ENCODE results near the gene CADM2.

Gene CADM2

DNA sequence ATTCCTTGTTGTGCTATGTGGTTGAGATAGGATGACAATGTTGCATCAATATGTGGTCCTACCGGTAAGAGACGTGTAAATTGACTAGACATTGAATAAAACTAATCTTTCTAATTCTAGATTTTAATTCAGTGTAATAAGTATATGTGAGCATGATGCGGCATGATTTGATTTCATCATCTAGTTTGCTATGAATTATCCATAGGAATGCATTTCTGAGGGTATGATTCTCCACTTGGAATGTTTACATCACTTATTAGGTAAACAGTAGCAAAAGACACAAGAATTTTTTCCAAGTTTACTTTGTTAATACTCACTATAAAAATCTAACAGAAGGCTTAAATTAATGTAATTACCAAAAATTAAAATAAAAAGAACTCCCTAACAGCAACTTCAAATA, 353.5 kb downstream of the CADM2 start:
- Mint-ChIP-seq H3K9me3 (no peaks in the 10 kb centered on the region), H3K36me3 (no peaks in the 10 kb centered on the region), H3K27me3 (no peaks in the 10 kb centered on the region), H3K27ac (no peak overlapping the region), H3K4me3 (no peak overlapping the region), H3K4me1 (no peaks in the 10 kb centered on the region)
- ATAC-seq (replicated peaks), result no peak
- no peak for DNase-seq

- Mint-ChIP-seq H3K9me3 (no peaks in the 10 kb centered on the region), H3K27ac (no peak overlapping the region), H3K27me3 (no peaks in the 10 kb centered on the region), H3K4me3 (no peak overlapping the region), H3K36me3 (no peaks in the 10 kb centered on the region), H3K4me1 (no peaks in the 10 kb centered on the region)
- DNase-seq (no peak), ATAC-seq (replicated peaks) (no peak)
Measured at GRCh38 chr3:85313380-85313779, 354.6 kb downstream of the CADM2 start.

GRCh38 chr3:85316252-85316651, 357.5 kb downstream of the CADM2 start:
- Mint-ChIP-seq H3K27ac (no peak overlapping the region), H3K36me3 (no peaks in the 10 kb centered on the region), H3K4me1 (no peaks in the 10 kb centered on the region), H3K4me3 (no peak overlapping the region), H3K27me3 (no peaks in the 10 kb centered on the region), H3K9me3 (no peaks in the 10 kb centered on the region)
- no peak for DNase-seq
- ATAC-seq (replicated peaks), result no peak

- no peak for DNase-seq
- Mint-ChIP-seq H3K4me1 (no peaks in the 10 kb centered on the region), H3K27ac (no peak overlapping the region), H3K36me3 (no peaks in the 10 kb centered on the region), H3K27me3 (no peaks in the 10 kb centered on the region), H3K9me3 (no peaks in the 10 kb centered on the region), H3K4me3 (no peak overlapping the region)
- no peak for ATAC-seq (replicated peaks)
Measured at GRCh38 chr3:85321892-85322291, 363.1 kb downstream of the CADM2 start.

DNA sequence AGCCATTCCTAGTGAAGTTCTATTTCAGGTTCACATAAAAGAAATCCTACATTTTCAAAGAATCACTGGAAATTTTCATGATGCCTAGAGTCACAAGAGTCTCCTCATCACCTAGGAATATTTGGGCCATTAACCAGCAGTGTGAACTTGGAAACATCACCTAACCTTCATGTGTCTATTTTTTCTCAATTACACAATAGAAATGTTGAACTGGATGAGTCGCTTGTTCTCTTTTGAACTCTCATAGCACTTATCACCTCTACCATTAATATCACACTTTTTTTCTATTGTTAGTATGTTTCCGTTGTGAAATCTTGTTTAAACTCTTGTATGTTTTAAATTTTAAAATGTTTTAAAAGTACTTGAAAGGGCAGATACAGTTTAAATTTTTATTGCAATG, 371.3 kb downstream of the CADM2 start:
- no peaks in the 10 kb centered on the region for H3K4me1 Mint-ChIP-seq
- no peaks in the 10 kb centered on the region for H3K36me3 Mint-ChIP-seq
- H3K4me3 Mint-ChIP-seq, result no peak overlapping the region
- H3K9me3 Mint-ChIP-seq, result no peaks in the 10 kb centered on the region
- H3K27ac Mint-ChIP-seq, result no peak overlapping the region
- no peaks in the 10 kb centered on the region for H3K27me3 Mint-ChIP-seq
- DNase-seq (no peak), ATAC-seq (replicated peaks) (no peak)

DNA sequence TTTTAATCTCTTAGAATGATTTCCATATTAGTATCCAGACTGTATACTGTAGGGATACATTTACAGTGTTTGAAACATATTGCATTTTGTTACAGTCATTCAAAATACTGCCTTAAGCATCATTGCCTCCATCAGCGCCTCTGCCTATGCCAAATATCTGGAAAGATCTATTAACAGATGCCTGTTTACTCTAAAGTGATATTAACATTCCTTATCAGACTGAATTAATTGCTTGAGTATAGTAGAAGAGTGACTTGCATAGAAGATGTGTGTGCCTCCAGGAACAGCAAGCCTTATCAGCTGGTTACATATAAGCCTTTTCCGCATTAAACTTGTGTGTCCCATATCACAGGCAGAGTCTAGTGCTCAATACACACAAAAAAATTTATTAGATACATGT, 379.1 kb downstream of the CADM2 start:
- H3K4me3 Mint-ChIP-seq, result no peak overlapping the region
- ATAC-seq (replicated peaks), result no peak
- no peak overlapping the region for H3K27ac Mint-ChIP-seq
- H3K27me3 Mint-ChIP-seq, result no peaks in the 10 kb centered on the region
- H3K4me1 Mint-ChIP-seq, result no peaks in the 10 kb centered on the region
- DNase-seq, result no peak
- no peaks in the 10 kb centered on the region for H3K9me3 Mint-ChIP-seq
- no peaks in the 10 kb centered on the region for H3K36me3 Mint-ChIP-seq

DNA sequence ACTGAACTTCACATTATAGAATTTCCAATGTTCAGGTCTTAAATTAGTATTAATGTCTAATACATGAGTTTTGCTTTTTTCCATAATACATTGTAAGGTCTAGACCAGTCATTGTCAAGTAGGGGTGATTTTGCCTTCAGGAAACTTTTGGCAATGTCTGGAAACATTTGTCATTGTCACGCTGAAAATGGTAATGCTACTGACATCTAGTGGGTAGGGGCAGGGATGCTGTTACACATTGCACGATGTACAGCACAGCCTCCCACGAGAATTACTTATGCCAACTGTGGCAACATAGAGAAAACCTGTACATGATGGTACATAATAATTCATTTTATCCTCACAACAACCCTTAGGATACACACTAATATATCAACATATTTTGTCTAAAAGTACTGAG, 384.1 kb downstream of the CADM2 start:
- Mint-ChIP-seq H3K36me3 (no peaks in the 10 kb centered on the region), H3K27ac (no peak overlapping the region), H3K4me3 (no peak overlapping the region), H3K9me3 (no peaks in the 10 kb centered on the region), H3K27me3 (no peaks in the 10 kb centered on the region), H3K4me1 (no peaks in the 10 kb centered on the region)
- DNase-seq, result no peak
- peak in 1 of 2 donors; percentile 49 for ATAC-seq (replicated peaks)

GRCh38 chr3:85355572-85355971, 396.8 kb downstream of the CADM2 start:
- H3K9me3 Mint-ChIP-seq, result peaks cover 0 to 1% of the 10 kb centered on the region in 2 donors
- no peak overlapping the region for H3K27ac Mint-ChIP-seq
- DNase-seq (no peak), ATAC-seq (replicated peaks) (no peak)
- no peak overlapping the region for H3K4me3 Mint-ChIP-seq
- peaks cover 0 to under 1% of the 10 kb centered on the region in 2 donors for H3K4me1 Mint-ChIP-seq
- H3K27me3 Mint-ChIP-seq, result no peaks in the 10 kb centered on the region
- H3K36me3 Mint-ChIP-seq, result no peaks in the 10 kb centered on the region

DNA sequence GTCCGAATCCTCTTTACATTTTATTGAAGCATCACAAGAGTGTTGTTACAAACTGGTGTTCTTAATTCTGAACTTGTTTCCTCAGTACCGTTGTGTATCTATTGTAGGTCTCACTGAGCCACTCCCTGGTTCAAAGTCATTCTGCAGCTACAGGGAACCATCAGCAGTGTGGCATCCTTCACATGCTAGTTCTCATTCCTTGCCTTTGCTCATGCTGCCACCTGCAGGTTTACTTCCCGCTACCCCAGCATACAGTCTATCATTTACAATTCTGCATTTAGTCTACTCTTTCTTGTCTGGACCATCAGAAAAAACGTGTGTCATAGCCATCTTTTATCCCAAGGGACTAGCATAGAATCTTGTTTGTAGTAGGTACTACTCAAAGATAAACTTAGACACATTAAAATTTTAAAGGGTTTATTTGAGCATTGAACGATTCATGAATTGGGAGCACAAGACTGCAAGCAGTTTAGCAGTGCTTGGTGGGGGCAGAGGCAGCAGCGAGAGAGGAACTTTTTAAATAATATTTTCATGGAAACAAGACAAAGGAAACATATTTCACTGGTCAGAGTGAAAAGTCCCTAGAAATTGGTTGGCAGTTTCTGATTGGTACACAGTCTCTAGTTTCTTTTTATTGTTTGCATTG, 402.1 kb downstream of the CADM2 start:
- Mint-ChIP-seq H3K36me3 (no peaks in the 10 kb centered on the region), H3K4me3 (no peak overlapping the region), H3K27ac (no peak overlapping the region), H3K4me1 (peaks cover 0 to 2% of the 10 kb centered on the region in 2 donors), H3K27me3 (no peaks in the 10 kb centered on the region), H3K9me3 (no peaks in the 10 kb centered on the region)
- DNase-seq (no peak), ATAC-seq (replicated peaks) (peak; percentile 76 to 84)

DNA sequence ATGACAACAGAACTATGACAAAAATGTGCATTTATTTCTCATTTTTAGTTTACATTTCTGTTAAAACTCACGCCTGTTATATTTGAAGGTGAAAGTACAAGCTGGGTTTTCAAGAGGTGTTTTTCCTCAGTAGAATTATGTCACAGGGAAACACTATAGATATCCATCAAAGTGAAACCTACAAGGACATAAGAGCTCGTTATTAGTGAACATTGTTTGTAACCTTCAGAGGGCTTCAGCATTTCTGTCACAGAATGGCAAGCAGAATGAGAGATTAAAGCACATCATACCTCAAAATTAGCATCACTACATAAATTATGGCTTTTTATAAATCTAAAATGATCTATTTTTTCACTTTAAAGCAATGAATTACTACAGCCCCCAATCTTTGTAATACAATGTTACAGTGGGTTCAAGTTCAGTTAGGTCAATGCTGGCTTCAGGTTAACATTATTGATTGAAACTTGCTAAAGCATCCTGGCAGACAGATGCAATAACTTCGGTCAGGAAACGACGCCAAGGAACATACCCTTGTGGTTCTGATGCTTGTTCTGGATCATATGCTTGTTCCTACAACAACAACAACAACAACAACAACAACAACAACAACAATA, 405.6 kb downstream of the CADM2 start:
- Mint-ChIP-seq H3K9me3 (no peaks in the 10 kb centered on the region), H3K4me1 (peaks cover 0 to 2% of the 10 kb centered on the region in 2 donors), H3K36me3 (no peaks in the 10 kb centered on the region), H3K27ac (no peak overlapping the region), H3K27me3 (no peaks in the 10 kb centered on the region), H3K4me3 (no peak overlapping the region)
- DNase-seq (no peak), ATAC-seq (replicated peaks) (no peak)

- H3K4me3 Mint-ChIP-seq, result no peak overlapping the region
- H3K27ac Mint-ChIP-seq, result no peak overlapping the region
- H3K36me3 Mint-ChIP-seq, result no peaks in the 10 kb centered on the region
- H3K27me3 Mint-ChIP-seq, result no peaks in the 10 kb centered on the region
- ATAC-seq (replicated peaks) (no peak), DNase-seq (no peak)
- peaks cover 0 to 1% of the 10 kb centered on the region in 2 donors for H3K9me3 Mint-ChIP-seq
- H3K4me1 Mint-ChIP-seq, result no peaks in the 10 kb centered on the region
Measured at GRCh38 chr3:85370341-85370740, 411.6 kb downstream of the CADM2 start.

DNA sequence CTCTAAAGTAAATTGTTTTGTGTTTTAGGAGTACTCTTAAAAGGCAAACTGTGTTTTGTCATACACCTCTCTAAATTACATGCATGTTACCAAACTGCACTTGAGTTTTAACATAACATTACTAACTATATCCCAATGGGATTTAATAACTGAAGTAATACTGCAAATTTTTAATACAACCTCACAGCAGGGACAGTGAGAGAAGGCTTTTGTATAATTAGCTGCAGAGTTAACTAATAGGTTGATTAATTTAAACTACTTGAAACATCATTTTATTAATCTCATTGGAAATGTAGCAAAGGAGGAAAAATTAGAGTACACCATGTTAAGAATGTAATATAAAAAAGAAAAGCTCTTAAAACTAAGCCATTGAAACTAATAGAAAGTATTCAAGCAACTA, 417.3 kb downstream of the CADM2 start:
- H3K4me3 Mint-ChIP-seq, result no peak overlapping the region
- H3K36me3 Mint-ChIP-seq, result no peaks in the 10 kb centered on the region
- H3K27ac Mint-ChIP-seq, result no peak overlapping the region
- DNase-seq, result no peak
- peaks cover 0 to 1% of the 10 kb centered on the region in 2 donors for H3K9me3 Mint-ChIP-seq
- no peaks in the 10 kb centered on the region for H3K4me1 Mint-ChIP-seq
- ATAC-seq (replicated peaks), result no peak
- H3K27me3 Mint-ChIP-seq, result no peaks in the 10 kb centered on the region

DNA sequence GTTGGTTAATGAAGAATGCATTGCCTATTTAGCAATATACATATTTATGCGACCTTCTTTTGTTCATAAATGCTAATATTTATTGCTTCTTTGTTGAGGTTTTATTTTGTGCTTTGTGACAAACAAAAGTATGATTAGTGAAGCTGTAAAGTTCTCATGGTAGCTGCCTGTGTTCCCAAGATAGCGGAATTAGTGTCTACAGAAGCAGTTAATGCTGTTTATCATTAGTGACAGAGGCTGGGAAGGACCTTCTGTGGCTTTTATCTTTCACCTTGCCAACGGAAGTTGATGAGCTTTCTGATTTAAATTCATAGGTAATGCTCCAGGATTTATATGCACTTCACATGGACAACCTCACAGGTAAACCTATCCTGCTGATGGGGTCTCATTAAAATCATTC, 418.3 kb downstream of the CADM2 start:
- H3K27me3 Mint-ChIP-seq, result no peaks in the 10 kb centered on the region
- no peaks in the 10 kb centered on the region for H3K36me3 Mint-ChIP-seq
- ATAC-seq (replicated peaks) (no peak), DNase-seq (no peak)
- no peak overlapping the region for H3K4me3 Mint-ChIP-seq
- peaks cover 0 to 1% of the 10 kb centered on the region in 2 donors for H3K9me3 Mint-ChIP-seq
- no peaks in the 10 kb centered on the region for H3K4me1 Mint-ChIP-seq
- no peak overlapping the region for H3K27ac Mint-ChIP-seq

- no peaks in the 10 kb centered on the region for H3K36me3 Mint-ChIP-seq
- no peak for ATAC-seq (replicated peaks)
- no peak overlapping the region for H3K4me3 Mint-ChIP-seq
- peaks cover 0 to 3% of the 10 kb centered on the region in 2 donors for H3K9me3 Mint-ChIP-seq
- no peaks in the 10 kb centered on the region for H3K4me1 Mint-ChIP-seq
- no peak for DNase-seq
- H3K27me3 Mint-ChIP-seq, result no peaks in the 10 kb centered on the region
- H3K27ac Mint-ChIP-seq, result no peak overlapping the region
Measured at GRCh38 chr3:85384372-85384771, 425.6 kb downstream of the CADM2 start.

DNA sequence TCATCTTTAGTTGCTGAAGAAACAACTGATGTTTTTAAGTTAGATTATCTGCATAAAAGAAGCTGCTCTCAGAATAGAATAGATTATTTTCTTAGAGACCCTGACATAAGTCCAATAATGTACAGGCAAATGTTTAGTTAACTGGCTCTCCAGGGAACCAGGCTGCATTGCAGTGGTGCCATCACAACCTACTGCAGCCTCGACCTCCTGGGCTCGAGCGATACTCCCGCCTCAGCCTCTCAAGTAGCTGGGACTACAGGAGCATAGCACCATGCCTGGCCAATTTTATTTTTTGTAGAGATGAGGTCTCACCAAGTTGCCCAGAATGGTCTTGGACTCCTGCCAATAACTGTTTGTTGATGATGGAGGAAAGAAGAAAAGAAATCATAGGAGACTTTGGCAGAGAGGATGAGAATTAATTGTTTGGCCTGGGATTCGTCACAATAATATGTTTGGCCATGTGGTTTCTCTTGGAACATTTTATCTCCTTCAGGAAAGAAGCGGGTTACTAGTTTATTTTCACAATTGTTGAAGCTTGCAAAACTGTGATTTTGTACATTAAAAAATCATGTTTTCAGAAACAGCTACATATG, 429.2 kb downstream of the CADM2 start:
- Mint-ChIP-seq H3K4me1 (no peaks in the 10 kb centered on the region), H3K27me3 (no peaks in the 10 kb centered on the region), H3K4me3 (no peak overlapping the region), H3K36me3 (no peaks in the 10 kb centered on the region), H3K9me3 (peaks cover 0 to 3% of the 10 kb centered on the region in 2 donors), H3K27ac (no peak overlapping the region)
- no peak for DNase-seq
- no peak for ATAC-seq (replicated peaks)
